HG03108 (cell line): ENCODE measurements around the gene ADAR.

Experiments used
- ATAC-seq: cut with Tn5 transposase; IDR thresholded peaks from one replicate; pipeline ENCODE4 v1.9.1; 2021; ENCODE audit warnings: moderate library complexity; ENCODE audit not compliant: unreplicated experiment

ADAR gene

GRCh38 chr1:154584267-154584994 lies 23.6 kb downstream of the ADAR start:
- no peak for ATAC-seq

DNA sequence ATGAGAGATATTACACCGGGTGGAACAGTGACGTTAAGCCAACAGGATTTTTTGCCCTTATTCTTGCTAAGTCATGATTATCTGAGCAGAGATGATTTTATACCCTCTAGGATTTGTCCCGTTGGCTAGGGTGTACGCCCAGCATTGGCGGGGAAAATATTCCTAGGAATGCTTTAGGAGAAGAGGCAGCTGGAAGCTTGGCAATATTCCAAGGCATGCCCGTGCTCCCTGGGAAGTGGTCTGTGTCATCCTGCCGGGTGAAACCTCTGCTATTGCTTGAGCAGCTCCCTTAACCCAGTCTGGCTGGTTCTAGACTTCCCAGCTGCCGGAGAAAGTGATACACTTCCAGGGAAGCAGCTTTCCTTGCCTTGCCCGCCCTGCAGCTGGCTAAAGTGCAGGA lies 24.2 kb downstream of the ADAR start:
- ATAC-seq, result no peak

- no peak for ATAC-seq
Measured at GRCh38 chr1:154582885-154583284, 25.1 kb downstream of the ADAR start.

DNA sequence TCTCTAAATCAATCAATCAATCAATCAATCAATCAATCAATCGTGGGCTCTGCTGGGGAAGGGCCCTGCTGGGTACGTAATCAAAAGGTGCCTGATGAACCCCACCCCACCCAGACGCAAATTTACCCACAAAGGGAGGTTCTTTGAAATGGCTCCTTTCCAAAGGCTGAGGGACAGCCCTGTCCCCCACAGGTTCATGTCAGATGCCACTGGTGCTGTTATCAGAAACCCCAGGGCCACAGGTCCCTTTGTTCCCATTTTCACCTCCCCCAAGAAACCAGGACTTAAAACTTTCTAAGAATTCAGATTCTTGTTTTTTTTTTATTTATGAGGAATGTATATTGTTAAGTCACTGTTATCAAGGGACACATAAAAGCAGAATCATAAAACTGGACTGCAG lies 26.2 kb downstream of the ADAR start:
- ATAC-seq, result no peak

GRCh38 chr1:154579374-154579773 lies 28.6 kb downstream of the ADAR start:
- ATAC-seq, result no peak

- no peak for ATAC-seq
Measured at GRCh38 chr1:154578058-154578418, 29.9 kb downstream of the ADAR start.

- no peak for ATAC-seq
Measured at GRCh38 chr1:154577346-154578057, 30.5 kb downstream of the ADAR start.

DNA sequence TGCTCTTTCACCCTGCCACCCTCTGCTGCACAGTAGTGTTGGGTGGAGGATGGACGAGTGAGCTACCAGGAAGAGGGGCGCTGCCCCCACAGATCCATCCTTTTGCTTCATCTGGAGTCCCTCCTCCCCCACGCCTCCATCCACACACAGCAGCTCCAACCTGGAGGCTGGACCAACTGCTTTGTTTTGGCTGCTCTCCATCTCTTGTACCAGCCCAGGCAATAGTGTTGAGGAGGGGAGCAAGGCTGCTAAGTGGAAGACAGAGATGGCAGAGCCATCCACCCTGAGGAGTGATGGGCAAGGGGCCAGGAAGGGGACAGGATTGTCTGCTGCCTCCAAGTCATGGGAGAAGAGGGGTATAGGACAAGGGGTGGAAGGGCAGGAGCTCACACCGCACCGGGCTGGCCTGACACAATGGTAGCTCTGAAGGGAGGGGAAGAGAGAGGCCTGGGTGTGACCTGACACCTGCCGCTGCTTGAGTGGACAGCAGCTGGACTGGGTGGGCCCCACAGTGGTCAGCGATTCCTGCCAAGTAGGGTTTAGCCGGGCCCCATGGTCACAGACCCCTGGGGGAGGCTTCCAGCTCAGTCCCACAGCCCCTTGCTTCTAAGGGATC lies 31.9 kb downstream of the ADAR start:
- no peak for ATAC-seq

- ATAC-seq, result no peak
Measured at GRCh38 chr1:154575147-154575927, 32.6 kb downstream of the ADAR start.

DNA sequence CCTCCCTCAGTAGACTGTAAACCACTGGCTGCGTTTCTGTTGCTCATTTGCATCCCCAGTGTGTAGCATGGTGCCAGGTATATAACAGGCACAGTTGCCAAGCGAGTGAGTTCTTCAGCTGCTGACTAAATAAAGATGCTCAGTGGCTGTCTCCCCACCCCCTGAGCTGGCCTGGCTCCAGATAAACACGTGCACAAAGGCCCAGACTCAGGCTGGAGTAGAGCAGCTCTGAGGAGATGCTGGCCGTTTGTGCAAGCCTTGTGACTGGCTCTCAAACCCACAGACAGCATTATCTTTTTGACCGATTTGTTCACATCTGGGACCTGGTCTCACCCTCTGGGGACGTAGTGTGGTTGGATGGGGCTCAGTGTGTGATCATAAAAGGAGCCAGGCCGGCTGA lies 33.3 kb downstream of the ADAR start:
- no peak for ATAC-seq

GRCh38 chr1:154573168-154573510 lies 34.8 kb downstream of the ADAR start:
- no peak for ATAC-seq

DNA sequence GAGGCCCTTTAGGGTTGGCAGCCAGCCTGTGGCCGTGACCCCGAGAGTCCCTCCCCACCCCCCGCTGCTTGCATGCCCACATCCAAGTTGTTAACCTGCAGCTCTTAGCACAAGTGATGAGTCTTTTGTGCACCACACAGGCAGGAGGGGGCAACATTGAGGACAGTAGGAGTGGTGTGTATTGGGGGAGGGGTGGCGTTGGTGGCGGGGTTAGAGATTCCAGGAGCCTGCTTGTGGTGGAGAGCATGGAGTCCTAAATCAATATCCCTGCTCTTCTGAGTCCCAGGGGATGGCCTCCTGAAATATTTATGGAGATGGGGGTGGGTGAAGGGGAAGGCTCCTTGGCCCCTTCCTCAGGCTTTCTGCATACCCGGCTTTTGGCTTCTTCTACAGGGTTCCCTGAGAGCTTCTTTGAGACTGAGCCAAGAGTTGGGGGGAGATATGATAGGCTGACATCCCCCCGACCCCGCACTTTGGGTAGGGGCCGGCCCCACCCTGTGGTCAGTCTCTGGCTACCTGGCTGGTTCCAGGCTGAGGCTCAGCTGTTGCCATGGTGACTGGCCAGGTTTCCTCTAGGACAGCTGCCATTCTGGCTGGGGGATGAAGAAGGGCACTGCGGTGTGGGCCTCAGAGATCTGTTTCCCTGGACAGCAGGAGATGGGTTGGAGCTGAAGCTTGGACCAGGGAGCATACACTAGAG lies 35.4 kb downstream of the ADAR start:
- no peak for ATAC-seq

GRCh38 chr1:154571964-154572288 lies 36.1 kb downstream of the ADAR start:
- no peak for ATAC-seq

- ATAC-seq, result no peak
Measured at GRCh38 chr1:154571244-154571963, 36.6 kb downstream of the ADAR start.

GRCh38 chr1:154568157-154568815 lies 39.7 kb downstream of the ADAR start:
- ATAC-seq, result no peak

- peak; percentile 64 for ATAC-seq
Measured at GRCh38 chr1:154567386-154568156, 40.4 kb downstream of the ADAR start, which contains the start of gene CHRNB2. Gene CHRNB2, plus strand, starts transcription at chr1:154567778. Its CDS starts 267 bp downstream, at chr1:154568045.

DNA sequence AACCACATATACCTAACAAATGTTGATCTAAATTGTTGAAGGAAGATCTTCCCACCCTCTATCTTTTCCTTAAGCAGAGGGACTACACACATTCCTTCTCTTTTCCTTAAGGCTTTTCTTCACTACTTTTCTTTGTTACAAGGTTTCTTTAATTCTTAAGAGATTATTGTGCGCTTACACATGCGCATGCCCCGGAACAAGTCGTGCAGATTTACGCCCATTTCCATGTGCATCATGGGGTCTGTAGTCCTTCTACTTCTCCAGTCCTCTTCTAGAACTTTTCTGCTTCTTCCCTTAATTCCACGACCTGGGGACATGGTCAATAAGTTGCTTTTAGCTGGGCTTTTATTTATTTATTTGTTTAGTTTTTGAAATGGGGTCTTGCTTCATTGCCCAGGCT lies 42.1 kb downstream of the ADAR start:
- ATAC-seq, result no peak

- peak; percentile 37 for ATAC-seq
Measured at GRCh38 chr1:154559466-154560044, 48.4 kb downstream of the ADAR start.
